HK-2 (cell line): ENCODE data around the gene TBC1D19.

Source experiments
- DNase-seq: peaks from one replicate; pipeline ENCODE4 v3.0.0-alpha.2; 2018; ENCODE audit not compliant: unreplicated experiment

Gene TBC1D19

DNA sequence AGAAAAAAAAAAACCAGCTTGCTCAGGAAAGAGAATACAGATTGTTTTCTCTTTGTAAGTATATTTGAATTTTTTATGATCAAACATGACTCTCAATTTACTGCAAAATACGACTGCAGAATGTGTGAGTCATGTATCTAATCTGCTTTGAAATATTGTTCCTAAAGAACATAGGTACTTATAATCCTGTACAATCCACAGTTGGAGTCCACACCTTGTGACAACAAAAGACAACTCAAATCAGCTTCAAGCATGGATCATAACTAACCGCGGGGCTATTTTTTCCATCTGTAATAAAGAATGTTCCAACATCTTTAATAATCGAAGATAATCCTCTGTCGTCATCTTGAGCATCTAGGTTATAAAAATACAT, 198.9 kb downstream of the TBC1D19 start:
- no peak for DNase-seq

DNA sequence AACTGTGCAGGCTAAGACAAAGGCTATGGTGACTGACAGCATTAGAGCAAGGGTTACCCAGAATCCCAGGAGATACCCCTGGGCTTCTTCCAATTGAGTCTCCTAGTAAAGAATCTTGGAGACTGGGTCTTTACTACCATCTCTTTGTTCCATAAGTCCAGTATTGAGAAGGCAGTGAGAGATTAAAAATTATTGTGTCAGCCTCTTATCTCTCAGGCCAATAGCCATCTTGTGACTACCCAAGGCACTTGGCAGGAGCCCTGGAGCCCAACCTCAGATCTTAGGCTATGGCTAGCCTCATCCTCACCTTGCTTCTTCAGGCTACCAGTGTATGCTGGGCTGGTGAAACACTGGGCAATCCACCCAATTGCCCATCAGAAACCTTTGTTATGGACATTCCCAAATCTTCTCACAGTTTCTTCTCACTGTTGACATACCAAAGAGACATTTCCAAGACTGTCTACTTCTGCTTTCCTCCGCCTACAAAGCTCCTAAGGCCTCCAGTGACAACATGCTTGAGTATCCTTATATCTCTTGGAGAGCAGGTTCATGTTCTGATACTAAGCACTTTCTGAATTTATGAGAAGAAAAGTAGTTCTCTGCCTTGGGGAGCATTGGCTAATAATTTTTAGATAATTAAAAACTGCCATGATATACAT, 200.5 kb downstream of the TBC1D19 start:
- DNase-seq, result no peak

DNA sequence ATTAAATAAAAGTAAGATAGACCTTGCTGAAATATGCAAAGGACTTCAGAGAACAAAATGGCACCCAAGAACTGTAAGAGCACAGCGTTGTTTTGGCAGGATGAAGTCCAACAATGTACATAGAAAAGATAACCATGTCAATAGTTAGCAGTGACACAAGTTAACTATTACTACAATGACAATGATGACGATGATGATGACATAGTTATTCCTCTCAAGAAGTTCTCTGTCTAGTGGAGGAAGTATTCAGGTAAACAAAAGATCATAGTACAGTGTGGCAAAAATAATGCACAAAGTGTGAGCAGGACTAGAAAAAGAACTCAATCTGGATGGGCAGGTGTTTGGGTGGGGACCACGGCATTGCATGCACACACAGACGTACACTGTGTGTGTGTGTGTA, 201.4 kb downstream of the TBC1D19 start:
- DNase-seq, result no peak

DNA sequence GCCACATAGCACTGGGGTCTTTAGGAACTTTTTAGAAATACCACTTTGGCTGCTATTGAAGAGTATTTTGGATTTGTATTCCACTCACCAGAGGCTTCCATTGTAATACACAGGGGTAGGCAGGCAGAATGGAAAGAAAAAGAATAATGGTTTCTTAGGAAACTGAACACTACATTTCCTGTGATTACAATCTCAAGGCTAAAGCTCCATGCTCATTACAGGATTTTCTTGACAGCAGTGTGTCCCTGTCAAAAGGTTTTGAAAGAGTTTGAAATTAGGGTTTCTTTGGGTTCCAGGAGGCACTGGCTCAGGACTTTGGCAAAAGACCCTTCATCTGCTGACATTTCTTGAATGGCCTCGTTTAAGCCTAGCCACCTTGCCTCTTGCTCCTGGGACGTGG, 201.9 kb downstream of the TBC1D19 start:
- DNase-seq, result no peak

DNA sequence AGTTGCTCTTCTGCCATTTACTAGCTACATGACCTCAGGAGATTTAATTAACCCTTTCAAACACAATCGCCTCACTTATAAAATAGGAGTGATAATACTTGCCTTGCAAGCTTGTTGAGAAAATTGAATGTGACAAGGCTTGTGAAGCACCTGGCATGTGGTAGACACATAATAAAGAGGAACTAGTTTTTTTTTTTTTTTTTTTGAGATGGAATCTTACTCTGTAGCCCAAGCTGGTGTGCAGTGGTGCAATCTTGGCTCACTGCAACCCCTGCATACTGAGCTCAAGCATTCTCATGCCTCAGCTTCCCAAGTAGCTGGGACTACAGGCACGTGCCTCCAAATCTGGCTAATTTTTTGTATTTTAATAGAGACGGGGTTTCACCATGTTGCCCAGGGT, 203.0 kb downstream of the TBC1D19 start:
- DNase-seq, result no peak

DNA sequence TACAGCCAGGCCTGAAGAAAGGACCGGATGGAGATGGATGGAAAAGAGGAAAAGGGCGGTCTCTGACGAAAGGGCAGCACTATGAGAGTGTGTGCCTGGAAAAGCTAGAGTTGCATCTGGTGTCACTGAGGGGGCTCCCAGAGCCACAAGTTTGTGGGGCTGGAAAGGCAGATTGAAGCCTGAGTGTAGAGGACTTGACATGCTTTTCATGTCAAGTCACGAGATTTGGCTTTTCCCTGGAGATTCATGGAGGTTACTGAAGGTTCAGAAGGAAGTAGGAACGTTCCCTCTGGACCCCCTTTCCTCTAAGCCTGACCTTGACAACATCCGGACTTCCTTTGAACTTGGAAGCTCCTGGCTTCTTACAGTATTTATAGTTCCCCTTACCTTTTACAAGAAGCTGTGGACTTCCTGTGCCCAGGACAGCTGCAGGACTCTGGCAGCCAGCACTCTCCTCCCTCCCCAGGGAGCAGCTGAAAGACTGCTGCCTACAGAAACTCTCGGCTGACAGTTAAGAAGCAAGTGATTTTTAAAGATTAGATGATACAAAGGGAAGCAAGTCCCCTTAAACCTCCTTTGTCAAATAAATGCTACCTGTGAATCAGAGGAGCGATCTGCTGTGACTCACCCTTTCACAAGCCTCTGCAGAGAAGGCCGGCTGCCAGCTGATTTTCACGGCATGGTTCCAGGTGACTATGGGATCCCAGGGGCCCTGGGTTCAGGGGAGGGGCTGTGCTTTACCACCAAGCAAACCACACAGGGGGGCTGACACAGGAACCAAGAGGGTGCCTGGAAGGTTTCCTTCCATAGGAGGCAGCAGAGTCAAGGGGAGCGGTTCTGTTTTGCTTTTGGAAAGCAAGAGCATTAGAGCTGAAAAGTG, 203.8 kb downstream of the TBC1D19 start:
- DNase-seq, result peak; percentile 58

DNA sequence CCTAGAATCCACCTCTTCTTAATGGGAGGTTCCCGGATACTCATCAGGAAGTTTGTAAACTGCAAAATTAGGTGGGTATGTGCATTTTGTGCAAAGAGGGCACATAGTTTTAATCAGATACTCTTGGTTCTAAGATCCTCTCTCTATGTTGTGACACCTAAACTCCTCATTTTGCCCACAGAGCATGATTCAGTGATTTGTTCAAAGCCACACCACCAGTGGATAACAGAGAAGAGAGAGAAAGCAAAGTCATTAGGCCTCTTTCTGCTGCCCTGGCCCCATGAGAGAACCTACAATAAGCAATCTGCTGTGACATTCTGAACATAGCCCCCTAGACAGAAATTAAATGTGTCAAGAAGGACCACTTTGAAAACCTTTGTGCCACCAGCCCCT, 204.5 kb downstream of the TBC1D19 start:
- no peak for DNase-seq

DNA sequence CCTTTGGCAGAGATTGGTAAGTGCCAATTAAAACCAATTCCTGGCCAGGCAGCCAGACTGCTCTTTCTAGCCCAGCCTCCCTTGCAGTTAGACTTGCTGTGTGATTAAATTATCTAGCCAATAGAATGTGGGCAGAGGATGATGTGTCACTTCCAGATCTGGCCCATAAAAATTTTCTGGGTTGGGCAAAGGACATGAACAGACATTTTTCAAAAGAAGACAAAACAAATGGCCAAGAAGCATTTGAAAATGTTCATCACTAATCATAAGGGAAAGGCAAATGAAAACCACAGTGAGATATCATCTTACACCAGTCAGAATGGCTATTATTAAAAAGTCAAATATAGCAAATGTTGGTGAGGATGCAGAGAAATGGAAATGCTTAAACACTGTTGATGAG, 205.3 kb downstream of the TBC1D19 start:
- no peak for DNase-seq

DNA sequence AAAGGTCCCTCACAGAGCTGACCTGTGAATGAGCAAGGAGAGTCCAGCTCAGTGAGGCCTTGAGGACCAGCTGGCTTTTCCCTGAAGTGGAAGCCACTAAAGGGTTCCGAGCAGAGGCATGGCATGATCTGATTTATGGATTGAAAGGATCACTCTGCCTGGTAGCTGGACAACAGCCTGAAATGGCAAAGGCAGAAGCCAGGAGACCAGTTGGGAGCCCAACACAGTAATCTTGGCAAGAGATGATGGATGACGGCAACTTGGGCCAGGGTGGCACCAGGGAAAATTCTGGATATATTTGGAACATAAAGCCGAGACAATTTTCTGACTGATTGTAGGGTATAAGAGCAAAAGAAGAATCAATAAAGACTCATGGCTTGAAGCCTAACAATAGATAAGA, 207.5 kb downstream of the TBC1D19 start:
- DNase-seq, result no peak

DNA sequence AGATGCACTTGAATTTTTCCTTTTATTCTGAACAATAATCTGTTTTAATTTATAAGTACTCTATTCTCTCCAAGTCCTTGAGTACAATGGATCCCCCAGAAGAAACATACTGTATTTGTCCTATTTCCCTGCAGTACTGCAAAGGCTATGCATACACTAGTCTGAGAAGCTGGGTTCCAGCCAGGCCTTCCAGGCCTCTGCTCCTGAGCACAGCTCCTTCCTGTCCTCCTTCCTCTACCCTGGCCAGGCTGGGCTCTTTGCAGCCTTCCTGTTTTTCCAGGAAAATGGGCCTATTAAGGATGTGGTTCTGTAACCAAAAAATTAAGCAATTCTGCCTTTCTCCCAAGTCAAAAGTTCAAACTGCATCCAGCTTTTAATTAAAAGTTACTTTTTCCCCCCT, 208.8 kb downstream of the TBC1D19 start:
- no peak for DNase-seq

DNA sequence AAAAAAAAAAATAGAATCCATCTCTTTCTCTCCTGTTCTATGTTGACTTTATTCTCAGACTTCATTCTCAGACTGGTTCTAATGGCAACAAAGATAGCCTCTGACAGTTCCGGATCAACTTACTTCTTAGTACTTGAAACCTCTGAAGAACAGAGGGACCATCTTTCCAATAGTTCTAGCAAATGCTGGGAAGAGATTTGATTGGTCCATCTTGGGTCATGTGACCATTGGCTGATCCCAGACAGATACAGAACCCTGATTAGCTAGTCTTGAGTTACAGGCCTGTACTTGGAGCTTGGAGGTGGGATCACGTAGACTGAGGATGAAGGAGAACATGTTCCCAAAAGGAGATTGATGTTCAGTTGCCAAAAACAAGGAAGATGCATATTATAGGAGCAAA, 209.9 kb downstream of the TBC1D19 start:
- no peak for DNase-seq

DNA sequence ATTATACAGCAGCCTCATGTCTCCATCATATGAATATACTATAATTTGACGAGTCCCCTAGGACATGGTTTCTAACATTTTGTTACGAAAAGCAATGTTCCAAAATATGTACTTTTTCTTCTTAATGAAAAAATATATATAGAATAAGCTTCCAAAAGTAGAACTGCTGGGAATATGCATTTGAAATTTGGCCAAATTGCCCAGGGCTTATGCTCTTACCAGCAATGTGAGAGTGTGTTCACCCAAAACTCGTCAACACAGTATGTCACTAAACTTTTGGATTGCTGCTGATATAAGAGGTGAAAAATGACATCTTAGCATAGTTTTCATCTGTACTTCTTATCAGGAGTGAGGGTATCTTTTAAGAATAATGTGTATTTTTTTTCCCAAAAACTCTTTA, 212.2 kb downstream of the TBC1D19 start:
- no peak for DNase-seq

DNA sequence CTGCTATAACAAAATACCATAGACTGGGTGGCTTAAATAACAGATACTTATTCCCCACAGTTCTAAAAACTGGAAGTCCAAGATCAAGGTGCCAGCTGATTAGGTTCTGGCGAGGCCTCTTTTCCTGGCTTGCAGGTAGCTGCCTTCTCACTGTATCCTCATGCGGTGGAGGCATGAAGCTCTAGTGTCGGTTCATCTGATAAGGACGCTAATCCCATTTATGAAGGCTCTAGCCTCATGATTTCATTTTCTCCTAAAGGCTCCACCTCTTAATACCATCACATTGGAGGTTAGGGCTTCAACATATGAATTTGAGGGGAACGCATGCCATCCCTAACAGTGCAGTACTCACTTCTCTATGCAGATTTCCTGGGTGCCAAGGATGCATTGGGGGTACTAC, 218.9 kb downstream of the TBC1D19 start:
- DNase-seq, result no peak

DNA sequence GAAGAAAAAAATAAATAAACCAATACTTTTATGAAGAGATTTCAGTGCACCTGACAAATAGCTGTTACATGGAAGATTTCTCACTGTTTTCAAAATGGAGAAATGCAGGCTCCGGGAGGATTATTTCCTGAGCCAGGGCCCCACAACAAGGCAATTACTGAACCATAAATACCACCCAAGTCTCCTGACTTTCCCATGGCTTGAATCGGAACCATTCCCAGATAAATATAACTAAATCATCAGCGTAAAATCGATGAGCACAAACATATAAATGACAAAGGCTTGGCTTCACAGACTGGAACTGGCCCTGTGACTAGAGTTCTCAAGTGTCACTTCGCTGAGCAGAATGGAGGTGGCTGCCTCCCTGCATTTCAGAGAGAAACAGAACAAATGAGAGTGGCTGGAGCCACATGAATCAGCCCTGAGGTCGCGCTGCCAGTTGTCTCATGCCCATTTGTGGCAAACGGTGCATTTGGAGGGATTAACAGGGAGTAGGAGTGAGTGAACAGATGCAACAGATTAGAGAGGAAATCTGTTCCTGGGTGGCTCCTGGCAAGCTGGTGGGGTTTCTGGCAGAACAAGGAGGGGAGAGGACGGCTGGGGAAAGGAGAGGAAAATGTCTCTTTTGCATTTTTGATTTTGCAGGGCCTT, 219.5 kb downstream of the TBC1D19 start:
- DNase-seq, result no peak

DNA sequence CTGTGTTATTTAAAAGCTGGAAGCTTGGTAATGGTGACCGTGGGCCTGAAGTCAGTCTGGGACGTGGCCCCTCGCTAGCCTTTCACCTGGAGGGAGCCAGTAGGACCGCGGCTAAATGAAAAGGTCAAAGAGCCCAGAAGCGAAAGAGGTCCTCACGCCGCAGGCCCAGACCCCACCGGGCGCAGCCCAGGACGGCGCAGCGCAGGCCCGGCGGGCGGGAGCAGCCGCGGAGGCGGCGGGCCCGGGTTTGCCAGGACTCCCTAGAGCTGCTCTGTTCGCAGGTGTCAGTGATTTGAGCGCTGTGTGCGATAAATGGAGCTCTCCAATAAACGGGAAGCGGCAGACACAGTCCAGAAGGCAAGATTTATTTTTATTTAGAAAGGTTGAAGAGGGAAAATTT, 220.6 kb downstream of the TBC1D19 start:
- no peak for DNase-seq

DNA sequence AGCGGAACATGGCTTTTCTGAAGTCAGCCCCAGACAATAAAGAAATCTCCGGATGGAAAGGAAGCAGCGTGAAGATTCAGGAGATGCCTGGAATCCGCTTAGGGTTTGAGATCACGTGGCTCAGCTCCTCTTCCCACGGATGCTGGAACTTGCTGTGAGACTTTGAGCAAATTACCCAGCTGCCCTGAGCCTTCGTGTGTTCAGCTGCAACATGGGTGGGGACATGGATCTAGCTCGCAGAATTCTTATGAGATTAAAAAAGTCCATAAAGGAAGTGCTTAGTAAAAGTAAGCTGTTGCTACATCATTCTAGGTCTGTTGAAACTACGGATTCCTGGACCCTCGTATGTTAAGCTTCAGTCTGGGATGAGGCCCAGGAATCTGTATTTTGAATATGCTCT, 221.0 kb downstream of the TBC1D19 start:
- DNase-seq, result no peak
